Activated CD8-positive, alpha-beta memory T cell treated with anti-CD3 and anti-CD28 coated beads, Interleukin-2, amount 50 U/mL, for 48 hours (primary cell): ENCODE measurements around the gene CFAP46.
"Not testable (repeated sequence)": the region's sequence is repeated elsewhere in the genome, so short reads cannot be mapped to it uniquely, and the experiment has no call there.

ENCODE experiments used
- DNase-seq: peaks from one replicate; pipeline ENCODE4 v3.0.0-alpha.2; 2020

The CFAP46 gene

GRCh38 chr10:132979491-132980425 lies 37.4 kb upstream of the CFAP46 start:
- no peak for DNase-seq

- DNase-seq, result no peak
These were observed 36.2 kb upstream of the CFAP46 start for GRCh38 chr10:132978542-132978941.

- no peak for DNase-seq
These were observed 35.4 kb upstream of the CFAP46 start for GRCh38 chr10:132977807-132978206.

GRCh38 chr10:132977076-132977475 lies 34.7 kb upstream of the CFAP46 start:
- DNase-seq, result no peak

GRCh38 chr10:132975831-132976682 lies 33.7 kb upstream of the CFAP46 start:
- DNase-seq, result no peak

GRCh38 chr10:132974886-132975830 lies 32.8 kb upstream of the CFAP46 start:
- DNase-seq, result no peak

- no peak for DNase-seq
These were observed 32.0 kb upstream of the CFAP46 start for GRCh38 chr10:132974249-132974796.

GRCh38 chr10:132973903-132974241 lies 31.5 kb upstream of the CFAP46 start:
- DNase-seq, result no peak

- no peak for DNase-seq
These were observed 30.9 kb upstream of the CFAP46 start for GRCh38 chr10:132972986-132973902.

GRCh38 chr10:132972149-132972985 lies 30.0 kb upstream of the CFAP46 start:
- no peak for DNase-seq

GRCh38 chr10:132971448-132972148 lies 29.2 kb upstream of the CFAP46 start:
- no peak for DNase-seq

- DNase-seq, result no peak
These were observed 28.5 kb upstream of the CFAP46 start for GRCh38 chr10:132970641-132971438.

GRCh38 chr10:132967540-132967939 lies 25.2 kb upstream of the CFAP46 start:
- no peak for DNase-seq

- DNase-seq, result no peak
These were observed 23.2 kb upstream of the CFAP46 start for GRCh38 chr10:132965411-132966057.

- DNase-seq, result not testable (repeated sequence)
These were observed 22.5 kb upstream of the CFAP46 start for GRCh38 chr10:132964707-132965410.

- no peak for DNase-seq
These were observed 21.9 kb upstream of the CFAP46 start for GRCh38 chr10:132964231-132964630.

GRCh38 chr10:132963430-132963960 lies 21.1 kb upstream of the CFAP46 start:
- no peak for DNase-seq
